Stimulated activated CD8-positive, alpha-beta memory T cell treated with anti-CD3 and anti-CD28 coated beads, Interleukin-4, amount 100 ng/mL, for 24 hours (primary cell): ENCODE measurements around the gene VPS50.
"Not testable (repeated sequence)": the region's sequence is repeated elsewhere in the genome, so short reads cannot be mapped to it uniquely, and the experiment has no call there.

Source experiments
- DNase-seq: peaks from one replicate; pipeline ENCODE4 v3.0.0-alpha.2; 2020; ENCODE audit warnings: low read depth

VPS50 gene

GRCh38 chr7:93331706-93332105 is 99.5 kb downstream of the VPS50 start:
- no peak for DNase-seq

- no peak for DNase-seq
These were observed 100.0 kb downstream of the VPS50 start for GRCh38 chr7:93332172-93332571.

- no peak for DNase-seq
These were observed 104.9 kb downstream of the VPS50 start for GRCh38 chr7:93337052-93337451.

- not testable (repeated sequence) for DNase-seq
These were observed 110.0 kb downstream of the VPS50 start for GRCh38 chr7:93342178-93342577.

- no peak for DNase-seq
These were observed 118.2 kb downstream of the VPS50 start for GRCh38 chr7:93350338-93350737.

- DNase-seq, result no peak
These were observed 120.7 kb downstream of the VPS50 start for GRCh38 chr7:93352881-93353280.

- no peak for DNase-seq
These were observed 122.6 kb downstream of the VPS50 start for GRCh38 chr7:93354815-93355214.

- DNase-seq, result no peak
These were observed 127.5 kb downstream of the VPS50 start for GRCh38 chr7:93359520-93360198.

GRCh38 chr7:93361853-93362252 is 129.7 kb downstream of the VPS50 start:
- no peak for DNase-seq

- no peak for DNase-seq
These were observed 132.6 kb downstream of the VPS50 start for GRCh38 chr7:93364806-93365205.

- no peak for DNase-seq
These were observed 133.2 kb downstream of the VPS50 start for GRCh38 chr7:93365341-93365740.

- no peak for DNase-seq
These were observed 134.7 kb downstream of the VPS50 start for GRCh38 chr7:93366816-93367215.

GRCh38 chr7:93367254-93367653 is 135.1 kb downstream of the VPS50 start:
- no peak for DNase-seq

- DNase-seq, result not testable (repeated sequence)
These were observed 138.8 kb downstream of the VPS50 start for GRCh38 chr7:93370937-93371336.

GRCh38 chr7:93373537-93373936 is 141.4 kb downstream of the VPS50 start:
- DNase-seq, result no peak

GRCh38 chr7:93374345-93374940 is 142.3 kb downstream of the VPS50 start:
- DNase-seq, result no peak

GRCh38 chr7:93375603-93376002 is 143.4 kb downstream of the VPS50 start:
- DNase-seq, result no peak

- DNase-seq, result no peak
These were observed 146.1 kb downstream of the VPS50 start for GRCh38 chr7:93378131-93378760.

- no peak for DNase-seq
These were observed 150.2 kb downstream of the VPS50 start for GRCh38 chr7:93382362-93382761.

GRCh38 chr7:93390660-93391059 is 158.5 kb downstream of the VPS50 start:
- no peak for DNase-seq

GRCh38 chr7:93392984-93393383 is 160.8 kb downstream of the VPS50 start:
- DNase-seq, result no peak

- no peak for DNase-seq
These were observed 167.5 kb downstream of the VPS50 start for GRCh38 chr7:93399642-93400041.

- DNase-seq, result no peak
These were observed 170.8 kb downstream of the VPS50 start for GRCh38 chr7:93402944-93403343.

- DNase-seq, result no peak
These were observed 175.1 kb downstream of the VPS50 start for GRCh38 chr7:93407239-93407638.
